HepG2 (cell line): ENCODE results near the gene ALPI. TPM values are rescaled to one million over a fixed set of nuclear protein-coding genes. Genes with fewer than 3 reads are reported as not detected.

Experiments
- ATF7 ChIP-seq, 2 experiments: fragments of 450-650 bp in 1 of 2; sonication (generic) in 1 of 2; formaldehyde crosslinking in 1 of 2; IDR thresholded peaks; 2 replicates each; pipeline versions ENCODE4 v1.4.0 to v1.6.1; 2016 to 2020; ENCODE audit warnings: antibody characterized with exemption in 1 of 2, mild to moderate bottlenecking in 1 of 2, missing genetic modification reagents in 1 of 2
- CSRNP1 ChIP-seq: sonication (generic); formaldehyde crosslinking; IDR thresholded peaks from 2 replicates; pipeline ENCODE4 v1.8.1; 2023; ENCODE audit warnings: mild to moderate bottlenecking, missing genetic modification reagents
- EZH2 ChIP-seq: conservative IDR thresholded peaks from 2 replicates; pipeline ENCODE4 v1.6.1; 2012; ENCODE audit warnings: mild to moderate bottlenecking, low read depth, low read length, moderate library complexity
- FOXK2 ChIP-seq: fragments of 450-650 bp; IDR thresholded peaks from 2 replicates; pipeline ENCODE4 v1.6.1; 2016
- GABPB1 ChIP-seq: IDR thresholded peaks from 2 replicates; pipeline ENCODE4 v1.6.1; 2016; ENCODE audit warnings: mild to moderate bottlenecking, missing genetic modification reagents, moderate library complexity, missing compliant biosample characterization
- HOXA3 ChIP-seq: sonication (generic); formaldehyde crosslinking; IDR thresholded peaks from 2 replicates; pipeline ENCODE4 v1.5.0; 2020; ENCODE audit warnings: missing genetic modification reagents
- IRF2 ChIP-seq: IDR thresholded peaks from 2 replicates; pipeline ENCODE4 v1.6.1; 2018; ENCODE audit warnings: missing genetic modification reagents, missing compliant biosample characterization
- ISL2 ChIP-seq: sonication (generic); formaldehyde crosslinking; IDR thresholded peaks from 2 replicates; pipeline ENCODE4 v1.5.0; 2020; ENCODE audit warnings: missing genetic modification reagents
- KAT8 ChIP-seq: IDR thresholded peaks from 2 replicates; pipeline ENCODE4 v1.6.1; 2016; ENCODE audit warnings: missing genetic modification reagents, missing compliant biosample characterization
- SIN3A ChIP-seq: IDR thresholded peaks from 2 replicates; pipeline ENCODE4 v1.6.1; 2011; ENCODE audit warnings: low read depth, mild to moderate bottlenecking, control low read depth, low read length, borderline replicate concordance
- TGIF2 ChIP-seq: IDR thresholded peaks from 2 replicates; pipeline ENCODE4 v1.6.1; 2016; ENCODE audit warnings: control low read depth, missing compliant biosample characterization
- UBTF ChIP-seq: sonication (generic); formaldehyde crosslinking; IDR thresholded peaks from 2 replicates; pipeline ENCODE4 v1.4.0; 2020; ENCODE audit warnings: mild to moderate bottlenecking, missing genetic modification reagents
- ZBTB21 ChIP-seq: sonication (generic); formaldehyde crosslinking; IDR thresholded peaks from 2 replicates; pipeline ENCODE4 v1.4.0; 2020; ENCODE audit warnings: missing genetic modification reagents
- ZNF615 ChIP-seq: sonication (generic); formaldehyde crosslinking; IDR thresholded peaks from 2 replicates; pipeline ENCODE4 v1.5.0; 2020; ENCODE audit warnings: mild to moderate bottlenecking, missing genetic modification reagents, borderline replicate concordance
- ZNF660 ChIP-seq: sonication (generic); formaldehyde crosslinking; IDR thresholded peaks from 2 replicates; pipeline ENCODE4 v1.5.1; 2020; ENCODE audit warnings: mild to moderate bottlenecking, low read depth, missing genetic modification reagents, borderline replicate concordance
- ZNF772 ChIP-seq: sonication (generic); formaldehyde crosslinking; IDR thresholded peaks from 2 replicates; pipeline ENCODE4 v1.5.0; 2020; ENCODE audit warnings: mild to moderate bottlenecking, missing genetic modification reagents
- polyA plus RNA-seq, 8 experiments: library from polyadenylated mRNA; depleted of rRNA in 3 of 8; stranded (reverse) in 7 of 8; unstranded in 1 of 8; fragments of >200 nt; fragmentation: Illumina TruSeq in 4 of 8; extraction: Trizol in 4 of 8; gene quantifications; 2 replicates each; pipeline versions ENCODE4 v1.2.1 to v1.2.3, GENCODE V29; 2011 to 2016; ENCODE audit warnings: low read depth in 4 of 8, missing spikeins in 1 of 8, mixed read lengths in 1 of 8; ENCODE audit not compliant: insufficient read depth in 1 of 8
- total RNA-seq, 5 experiments: library from RNA; depleted of rRNA; stranded (reverse); fragments of >200 nt; fragmentation: Illumina TruSeq; extraction: Trizol; gene quantifications; 2 replicates each; pipeline ENCODE4 v1.2.3, GENCODE V29; 2016; ENCODE audit warnings: low read depth in 1 of 5
- TF ChIP-seq, protein P1 (sequence below): sonication (generic); formaldehyde crosslinking; IDR thresholded peaks from 2 replicates; pipeline ENCODE4 v1.5.0; 2020; ENCODE audit warnings: mild to moderate bottlenecking, missing genetic modification reagents, borderline replicate concordance
- TF ChIP-seq, protein P2 (sequence below): sonication (generic); formaldehyde crosslinking; IDR thresholded peaks from 2 replicates; pipeline ENCODE4 v1.5.0; 2020; ENCODE audit warnings: mild to moderate bottlenecking, missing genetic modification reagents

Gene ALPI
- total and polyA plus RNA-seq, 2 of the 13 experiments (the other 11 are each of a cell fraction or from before 2014, with no cell fraction given): not detected

- TF ChIP-seq, protein P1, sequence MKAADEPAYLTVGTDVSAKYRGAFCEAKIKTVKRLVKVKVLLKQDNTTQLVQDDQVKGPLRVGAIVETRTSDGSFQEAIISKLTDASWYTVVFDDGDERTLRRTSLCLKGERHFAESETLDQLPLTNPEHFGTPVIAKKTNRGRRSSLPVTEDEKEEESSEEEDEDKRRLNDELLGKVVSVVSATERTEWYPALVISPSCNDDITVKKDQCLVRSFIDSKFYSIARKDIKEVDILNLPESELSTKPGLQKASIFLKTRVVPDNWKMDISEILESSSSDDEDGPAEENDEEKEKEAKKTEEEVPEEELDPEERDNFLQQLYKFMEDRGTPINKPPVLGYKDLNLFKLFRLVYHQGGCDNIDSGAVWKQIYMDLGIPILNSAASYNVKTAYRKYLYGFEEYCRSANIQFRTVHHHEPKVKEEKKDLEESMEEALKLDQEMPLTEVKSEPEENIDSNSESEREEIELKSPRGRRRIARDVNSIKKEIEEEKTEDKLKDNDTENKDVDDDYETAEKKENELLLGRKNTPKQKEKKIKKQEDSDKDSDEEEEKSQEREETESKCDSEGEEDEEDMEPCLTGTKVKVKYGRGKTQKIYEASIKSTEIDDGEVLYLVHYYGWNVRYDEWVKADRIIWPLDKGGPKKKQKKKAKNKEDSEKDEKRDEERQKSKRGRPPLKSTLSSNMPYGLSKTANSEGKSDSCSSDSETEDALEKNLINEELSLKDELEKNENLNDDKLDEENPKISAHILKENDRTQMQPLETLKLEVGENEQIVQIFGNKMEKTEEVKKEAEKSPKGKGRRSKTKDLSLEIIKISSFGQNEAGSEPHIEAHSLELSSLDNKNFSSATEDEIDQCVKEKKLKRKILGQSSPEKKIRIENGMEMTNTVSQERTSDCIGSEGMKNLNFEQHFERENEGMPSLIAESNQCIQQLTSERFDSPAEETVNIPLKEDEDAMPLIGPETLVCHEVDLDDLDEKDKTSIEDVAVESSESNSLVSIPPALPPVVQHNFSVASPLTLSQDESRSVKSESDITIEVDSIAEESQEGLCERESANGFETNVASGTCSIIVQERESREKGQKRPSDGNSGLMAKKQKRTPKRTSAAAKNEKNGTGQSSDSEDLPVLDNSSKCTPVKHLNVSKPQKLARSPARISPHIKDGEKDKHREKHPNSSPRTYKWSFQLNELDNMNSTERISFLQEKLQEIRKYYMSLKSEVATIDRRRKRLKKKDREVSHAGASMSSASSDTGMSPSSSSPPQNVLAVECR: 0 out of 2 replicates have a peak, but pooled peaks have one; percentile 24
- TF ChIP-seq ISL2 (CRISPR knock-in tag) (no peak), UBTF (CRISPR knock-in tag) (peak; percentile 49), ZNF615 (CRISPR knock-in tag) (no peak), KAT8 (CRISPR knock-in tag) (no peak), CSRNP1 (CRISPR knock-in tag) (no peak; the same call in 1 of the 2 replicates), TGIF2 (CRISPR knock-in tag) (no peak), IRF2 (CRISPR knock-in tag) (no peak), EZH2 (no peak; the same call in 1 of the 2 replicates), ZNF772 (CRISPR knock-in tag) (no peak), HOXA3 (peak; percentile 68), SIN3A (no peak), ZNF660 (CRISPR knock-in tag) (no peak), ATF7 (IDR thresholded peaks at IDR 0.05) (peak; percentile 64; the same call in 1 of the 2 replicates), ATF7 (CRISPR knock-in tag; IDR thresholded peaks at IDR 0.05) (no peak), FOXK2 (no peak), GABPB1 (CRISPR knock-in tag) (peak; percentile 18; the same call in 1 of the 2 replicates), ZBTB21 (CRISPR knock-in tag) (peak; percentile 82)
- TF ChIP-seq, protein P2, sequence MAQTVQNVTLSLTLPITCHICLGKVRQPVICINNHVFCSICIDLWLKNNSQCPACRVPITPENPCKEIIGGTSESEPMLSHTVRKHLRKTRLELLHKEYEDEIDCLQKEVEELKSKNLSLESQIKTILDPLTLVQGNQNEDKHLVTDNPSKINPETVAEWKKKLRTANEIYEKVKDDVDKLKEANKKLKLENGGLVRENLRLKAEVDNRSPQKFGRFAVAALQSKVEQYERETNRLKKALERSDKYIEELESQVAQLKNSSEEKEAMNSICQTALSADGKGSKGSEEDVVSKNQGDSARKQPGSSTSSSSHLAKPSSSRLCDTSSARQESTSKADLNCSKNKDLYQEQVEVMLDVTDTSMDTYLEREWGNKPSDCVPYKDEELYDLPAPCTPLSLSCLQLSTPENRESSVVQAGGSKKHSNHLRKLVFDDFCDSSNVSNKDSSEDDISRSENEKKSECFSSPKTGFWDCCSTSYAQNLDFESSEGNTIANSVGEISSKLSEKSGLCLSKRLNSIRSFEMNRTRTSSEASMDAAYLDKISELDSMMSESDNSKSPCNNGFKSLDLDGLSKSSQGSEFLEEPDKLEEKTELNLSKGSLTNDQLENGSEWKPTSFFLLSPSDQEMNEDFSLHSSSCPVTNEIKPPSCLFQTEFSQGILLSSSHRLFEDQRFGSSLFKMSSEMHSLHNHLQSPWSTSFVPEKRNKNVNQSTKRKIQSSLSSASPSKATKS (CRISPR knock-in tag): no peak
Measured at GRCh38 chr2:232502911-232503808, 47.2 kb downstream of the ALPI start (continued).
